ENCODE results near the gene ETV2.
A peak's percentile ranks its signal among the peaks of the same experiment; 100 is the strongest.
"Not testable (repeated sequence)": the region's sequence is repeated elsewhere in the genome, so short reads cannot be mapped to it uniquely, and the experiment has no call there.

ETV2 gene

GRCh38 chr19:35673121-35673804 lies 31.7 kb downstream of the ETV2 start:
- TF ChIP-seq, protein P1, sequence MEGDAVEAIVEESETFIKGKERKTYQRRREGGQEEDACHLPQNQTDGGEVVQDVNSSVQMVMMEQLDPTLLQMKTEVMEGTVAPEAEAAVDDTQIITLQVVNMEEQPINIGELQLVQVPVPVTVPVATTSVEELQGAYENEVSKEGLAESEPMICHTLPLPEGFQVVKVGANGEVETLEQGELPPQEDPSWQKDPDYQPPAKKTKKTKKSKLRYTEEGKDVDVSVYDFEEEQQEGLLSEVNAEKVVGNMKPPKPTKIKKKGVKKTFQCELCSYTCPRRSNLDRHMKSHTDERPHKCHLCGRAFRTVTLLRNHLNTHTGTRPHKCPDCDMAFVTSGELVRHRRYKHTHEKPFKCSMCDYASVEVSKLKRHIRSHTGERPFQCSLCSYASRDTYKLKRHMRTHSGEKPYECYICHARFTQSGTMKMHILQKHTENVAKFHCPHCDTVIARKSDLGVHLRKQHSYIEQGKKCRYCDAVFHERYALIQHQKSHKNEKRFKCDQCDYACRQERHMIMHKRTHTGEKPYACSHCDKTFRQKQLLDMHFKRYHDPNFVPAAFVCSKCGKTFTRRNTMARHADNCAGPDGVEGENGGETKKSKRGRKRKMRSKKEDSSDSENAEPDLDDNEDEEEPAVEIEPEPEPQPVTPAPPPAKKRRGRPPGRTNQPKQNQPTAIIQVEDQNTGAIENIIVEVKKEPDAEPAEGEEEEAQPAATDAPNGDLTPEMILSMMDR (IDR thresholded peaks at IDR 0.05; ENCODE audit: control insufficient read depth, insufficient read depth, low read depth, low read length, missing control alignments): no peak
- peak overlapping the region; percentile 48 for H3K4me3 ChIP-seq (ENCODE audit: control insufficient read depth, low read depth, low read length)
- DNase-seq (ENCODE audit: low read depth): peak; percentile 5

GRCh38 chr19:35675589-35676140 lies 34.1 kb downstream of the ETV2 start:
- no peak for DNase-seq (ENCODE audit: low read depth)
- TF ChIP-seq, protein P1 (IDR thresholded peaks at IDR 0.05; ENCODE audit: control insufficient read depth, insufficient read depth, low read depth, low read length, missing control alignments): no peak
- no peak overlapping the region for H3K4me3 ChIP-seq (ENCODE audit: control insufficient read depth, low read depth, low read length)

GRCh38 chr19:35689836-35690235 lies 48.3 kb downstream of the ETV2 start:
- no peak for DNase-seq (ENCODE audit: low read depth)
- no peak overlapping the region for H3K4me3 ChIP-seq (ENCODE audit: control insufficient read depth, low read depth, low read length)
- TF ChIP-seq, protein P1 (IDR thresholded peaks at IDR 0.05; ENCODE audit: control insufficient read depth, insufficient read depth, low read depth, low read length, missing control alignments): no peak

DNA sequence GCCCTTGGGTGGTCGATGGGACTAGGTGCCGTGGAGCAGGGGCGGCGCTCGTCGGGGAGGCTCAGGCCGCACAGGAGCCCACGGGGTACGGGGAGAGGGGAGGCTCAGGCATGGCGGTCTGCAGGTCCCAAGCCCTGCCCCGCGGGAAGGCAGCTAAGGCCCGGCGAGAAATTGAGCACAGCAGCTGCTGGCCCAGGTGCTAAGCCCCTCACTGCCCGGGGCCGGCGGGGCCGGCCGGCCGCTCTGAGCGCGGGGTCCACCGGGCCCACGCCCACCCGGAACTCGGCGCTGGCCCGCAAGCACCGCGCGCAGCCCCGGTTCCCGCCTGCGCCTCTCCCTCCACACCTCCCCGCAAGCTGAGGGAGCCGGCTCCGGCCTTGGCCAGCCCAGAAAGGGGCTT lies 49.6 kb downstream of the ETV2 start:
- not testable (repeated sequence) for DNase-seq (ENCODE audit: low read depth); H3K4me3 ChIP-seq (ENCODE audit: control insufficient read depth, low read depth, low read length)

- H3K4me3 ChIP-seq (ENCODE audit: control insufficient read depth, low read depth, low read length): no peak overlapping the region
- DNase-seq (ENCODE audit: low read depth): no peak
- TF ChIP-seq, protein P1 (IDR thresholded peaks at IDR 0.05; ENCODE audit: control insufficient read depth, insufficient read depth, low read depth, low read length, missing control alignments): no peak
Measured at GRCh38 chr19:35692010-35692409, 50.5 kb downstream of the ETV2 start.

GRCh38 chr19:35693422-35693821 lies 51.9 kb downstream of the ETV2 start:
- no peak overlapping the region for H3K4me3 ChIP-seq (ENCODE audit: control insufficient read depth, low read depth, low read length)
- DNase-seq (ENCODE audit: low read depth): no peak
- TF ChIP-seq, protein P1 (IDR thresholded peaks at IDR 0.05; ENCODE audit: control insufficient read depth, insufficient read depth, low read depth, low read length, missing control alignments): no peak

- no peak for DNase-seq (ENCODE audit: low read depth)
- TF ChIP-seq, protein P1 (IDR thresholded peaks at IDR 0.05; ENCODE audit: control insufficient read depth, insufficient read depth, low read depth, low read length, missing control alignments): peak; percentile 98
- no peak overlapping the region for H3K4me3 ChIP-seq (ENCODE audit: control insufficient read depth, low read depth, low read length)
Measured at GRCh38 chr19:35693835-35694599, 52.5 kb downstream of the ETV2 start.

Data from AG09309 (cell line).